LoVo (cell line): ENCODE results near the gene ACOT7.
"Not testable (repeated sequence)": the region's sequence is repeated elsewhere in the genome, so short reads cannot be mapped to it uniquely, and the experiment has no call there.

Source experiments
- DNase-seq: peaks from one replicate; pipeline ENCODE4 v3.0.0-alpha.2; 2016; ENCODE audit warnings: low spot score

The ACOT7 gene, protein sequence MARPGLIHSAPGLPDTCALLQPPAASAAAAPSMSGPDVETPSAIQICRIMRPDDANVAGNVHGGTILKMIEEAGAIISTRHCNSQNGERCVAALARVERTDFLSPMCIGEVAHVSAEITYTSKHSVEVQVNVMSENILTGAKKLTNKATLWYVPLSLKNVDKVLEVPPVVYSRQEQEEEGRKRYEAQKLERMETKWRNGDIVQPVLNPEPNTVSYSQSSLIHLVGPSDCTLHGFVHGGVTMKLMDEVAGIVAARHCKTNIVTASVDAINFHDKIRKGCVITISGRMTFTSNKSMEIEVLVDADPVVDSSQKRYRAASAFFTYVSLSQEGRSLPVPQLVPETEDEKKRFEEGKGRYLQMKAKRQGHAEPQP

DNA sequence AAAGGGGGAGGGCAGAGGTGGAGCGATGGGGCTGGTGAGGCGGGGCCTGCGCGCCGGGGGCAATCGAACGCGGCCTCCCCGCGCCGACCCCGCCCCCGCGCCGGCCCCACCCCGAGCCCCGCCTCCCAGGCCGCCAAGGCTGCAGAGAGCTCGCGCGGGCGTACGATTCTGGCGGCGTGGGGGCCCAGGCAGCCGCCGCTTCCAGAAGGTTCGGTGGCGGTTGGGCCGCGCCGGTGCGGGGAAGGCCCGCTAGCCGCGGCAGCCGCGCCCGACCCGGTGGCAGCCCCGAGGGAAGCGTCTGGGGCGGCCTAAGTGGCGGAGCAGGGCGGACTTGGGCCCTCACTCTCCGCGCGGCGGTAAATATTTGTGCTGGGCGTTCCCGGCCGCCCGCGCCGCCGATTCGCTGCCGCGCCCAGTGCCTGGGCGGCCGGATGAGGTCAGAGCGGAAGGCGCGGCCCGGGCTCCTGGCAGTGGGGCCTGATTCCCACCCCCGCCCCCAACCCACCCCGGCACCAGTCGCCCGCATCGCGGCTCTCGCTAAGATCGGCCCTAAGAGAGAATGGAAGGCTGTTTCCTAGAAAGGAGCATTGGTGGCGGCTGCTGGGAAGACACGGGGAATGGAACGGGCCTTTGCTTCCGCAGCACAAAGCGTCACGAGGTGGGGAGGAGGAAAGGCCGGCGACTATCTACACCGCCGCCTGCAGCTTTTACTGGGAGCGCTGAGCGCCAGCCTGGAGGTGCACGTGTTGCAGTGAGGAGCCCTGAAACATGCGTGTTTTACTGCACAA lies at the start of gene ACOT7:
ACOT7 (minus strand) TSS at position 368 of the 788 bp plus-strand sequence. CDS start 368 bp downstream, outside the sequence.
- peak; percentile 94 for DNase-seq

DNA sequence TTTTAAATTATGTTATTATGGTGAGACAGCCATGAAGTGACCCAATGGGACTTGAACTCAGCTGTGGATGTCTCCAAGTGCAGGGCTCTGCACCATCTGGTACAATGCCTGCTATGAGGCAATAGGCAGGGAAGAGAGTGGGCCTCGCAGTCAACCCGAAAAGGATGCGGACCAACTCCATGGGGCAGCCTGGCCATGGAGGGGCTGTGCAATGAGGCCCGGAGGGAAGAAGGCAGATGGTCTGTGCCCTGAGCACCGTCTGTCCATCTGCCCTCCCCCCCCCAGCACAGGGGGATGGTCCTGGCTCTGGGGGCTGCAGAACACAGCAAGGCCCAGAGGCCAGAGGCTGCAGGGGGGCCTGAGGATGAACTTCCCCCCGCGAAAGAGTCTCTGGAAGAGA lies 48.0 kb upstream of the ACOT7 start:
- DNase-seq = no peak

DNA sequence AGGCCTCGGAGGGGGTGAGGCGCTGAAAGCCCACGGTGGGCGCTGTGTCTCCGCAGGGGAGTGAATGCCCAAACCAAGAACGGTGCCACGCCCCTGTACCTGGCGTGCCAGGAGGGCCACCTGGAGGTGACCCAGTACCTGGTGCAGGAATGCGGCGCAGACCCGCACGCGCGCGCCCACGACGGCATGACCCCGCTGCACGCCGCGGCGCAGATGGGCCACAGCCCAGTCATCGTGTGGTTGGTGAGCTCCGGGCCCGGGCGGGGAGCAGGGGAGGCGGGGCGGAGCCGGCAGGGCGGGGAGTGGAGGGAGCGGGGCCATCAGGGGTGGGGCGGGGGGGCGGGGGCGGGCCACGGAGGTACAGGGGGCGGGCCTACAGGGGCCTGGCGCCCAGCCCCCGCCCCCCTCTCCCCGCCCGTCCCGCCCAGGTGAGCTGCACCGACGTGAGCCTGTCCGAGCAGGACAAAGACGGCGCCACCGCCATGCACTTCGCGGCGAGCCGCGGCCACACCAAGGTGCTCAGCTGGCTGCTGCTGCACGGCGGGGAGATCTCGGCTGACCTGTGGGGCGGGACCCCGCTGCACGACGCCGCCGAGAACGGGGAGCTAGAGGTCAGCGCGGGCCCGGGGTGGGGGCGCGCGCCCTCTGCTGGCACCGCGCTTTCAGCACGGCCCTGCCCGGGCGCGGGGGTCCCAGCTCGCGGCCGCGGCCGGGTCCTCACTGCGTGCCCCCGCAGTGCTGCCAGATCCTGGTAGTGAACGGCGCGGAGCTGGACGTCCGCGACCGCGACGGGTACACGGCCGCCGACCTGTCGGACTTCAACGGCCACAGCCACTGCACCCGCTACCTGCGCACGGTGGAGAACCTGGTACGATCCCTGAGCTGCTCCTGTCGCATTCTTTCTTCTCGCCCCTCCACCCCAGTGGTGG lies 46.9 kb upstream of the ACOT7 start:
- peak; percentile 40 for DNase-seq

DNA sequence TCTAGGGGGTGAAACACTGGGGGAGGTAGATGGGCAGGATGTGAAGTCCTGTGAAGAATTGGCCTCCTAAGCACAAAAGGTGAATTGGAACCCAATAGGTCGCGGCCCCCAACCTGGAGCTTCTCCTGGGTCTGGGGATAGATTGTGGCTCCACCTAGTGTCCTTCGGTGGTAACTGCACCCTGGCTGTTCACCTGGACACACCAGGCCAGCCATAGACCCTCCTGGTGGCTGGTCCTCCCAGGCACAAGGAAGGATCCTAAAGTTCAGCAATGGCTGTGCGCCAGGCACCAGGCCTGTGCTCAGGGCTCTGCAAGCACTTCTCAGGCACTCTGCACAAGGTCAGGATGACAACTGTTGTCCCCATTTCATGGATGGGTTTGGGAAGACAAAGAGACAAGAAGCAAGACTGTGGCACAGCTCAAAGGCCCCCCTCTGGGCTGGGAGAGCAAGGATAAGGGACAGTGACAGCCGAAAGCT lies 44.5 kb upstream of the ACOT7 start:
- DNase-seq = peak; percentile 63

DNA sequence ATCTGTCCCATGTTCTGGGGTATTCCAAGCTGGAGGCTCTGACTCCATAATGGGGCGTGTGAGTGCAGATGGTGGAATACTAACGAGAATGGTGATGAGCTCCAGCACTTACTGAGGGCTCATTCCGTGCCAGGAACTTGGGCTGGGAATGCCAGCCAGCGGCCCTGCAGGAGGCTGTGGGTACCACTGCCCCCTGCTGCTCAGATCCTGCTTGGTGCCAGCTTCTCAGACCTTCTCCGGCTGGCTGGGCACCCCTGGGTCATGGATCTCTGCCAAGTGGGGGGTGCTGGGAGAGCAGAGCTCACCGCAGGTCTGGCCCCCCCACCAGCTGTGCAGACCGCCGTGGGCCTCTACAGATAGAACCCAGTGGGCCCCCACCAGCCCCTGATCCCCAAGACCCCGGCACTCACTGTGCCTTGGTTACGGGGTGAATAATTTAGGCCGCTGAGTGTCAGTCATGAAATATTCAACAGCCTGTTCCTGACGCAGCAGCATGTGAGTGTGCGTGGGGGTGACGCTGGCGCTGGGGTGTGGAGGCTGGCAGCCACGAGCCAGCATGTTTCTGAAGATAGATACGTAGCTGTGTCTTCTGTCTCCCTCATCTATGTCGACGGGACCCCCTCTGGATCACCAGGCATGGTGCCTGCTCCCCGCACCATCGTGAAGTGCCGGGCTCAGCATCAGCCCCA lies 43.6 kb upstream of the ACOT7 start:
- DNase-seq = not testable (repeated sequence)

DNA sequence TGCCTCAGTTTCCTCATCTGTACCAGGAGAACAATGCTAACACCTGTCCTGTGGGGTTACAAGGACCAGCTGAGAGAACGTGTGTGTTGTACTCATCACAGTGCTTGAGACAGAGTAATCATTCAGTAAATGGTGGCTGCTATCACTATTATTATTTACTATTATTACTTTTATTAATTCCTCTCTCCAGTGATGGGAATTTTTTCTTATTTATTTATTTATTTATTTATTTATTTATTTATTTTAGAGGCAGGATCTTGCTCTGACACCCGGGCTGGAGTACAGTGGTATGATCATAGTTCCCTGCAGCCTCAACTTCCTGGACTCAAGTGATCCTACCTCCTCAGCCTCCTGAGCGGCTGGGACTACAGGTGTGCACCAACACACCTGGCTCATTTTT lies 42.7 kb upstream of the ACOT7 start:
- not testable (repeated sequence) for DNase-seq

DNA sequence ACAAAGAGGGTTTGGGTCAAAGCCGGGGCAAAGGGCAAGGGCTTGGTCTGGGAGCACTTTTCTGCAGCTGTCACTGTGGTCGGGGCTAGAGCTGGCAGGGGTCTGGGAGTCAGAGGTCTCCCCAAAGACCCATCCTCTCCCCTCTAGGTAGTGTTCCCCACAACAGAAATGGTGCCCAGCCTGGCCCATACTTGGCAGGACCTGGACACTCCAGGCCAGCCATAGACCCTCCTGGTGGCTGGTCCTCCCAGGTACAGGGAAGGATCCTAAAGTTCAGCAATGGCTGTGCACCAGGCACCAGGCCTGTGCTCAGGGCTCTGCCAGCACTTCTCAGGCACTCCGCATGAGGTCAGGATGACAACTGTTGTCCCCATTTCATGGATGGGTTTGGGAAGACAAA lies 42.0 kb upstream of the ACOT7 start:
- no peak for DNase-seq

DNA sequence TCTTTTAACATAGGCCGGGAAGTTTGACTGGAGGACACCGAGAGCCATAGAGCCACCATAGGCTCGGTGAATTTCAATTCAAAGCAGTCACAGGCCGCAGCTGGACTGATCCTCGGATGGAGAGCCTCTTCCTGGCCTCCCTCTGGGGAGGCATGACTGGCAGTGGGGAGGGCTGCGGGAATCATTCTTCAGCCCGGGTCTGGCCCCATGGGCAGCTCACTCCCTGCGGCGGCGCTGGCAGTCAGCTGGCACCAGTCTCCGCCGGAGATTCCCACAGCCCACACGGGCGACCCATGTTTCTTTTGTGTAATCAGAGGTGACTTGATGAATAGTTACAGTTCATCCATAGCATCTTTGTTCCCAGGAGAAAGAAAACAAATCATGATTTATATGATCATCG lies 41.6 kb upstream of the ACOT7 start:
- DNase-seq = no peak

DNA sequence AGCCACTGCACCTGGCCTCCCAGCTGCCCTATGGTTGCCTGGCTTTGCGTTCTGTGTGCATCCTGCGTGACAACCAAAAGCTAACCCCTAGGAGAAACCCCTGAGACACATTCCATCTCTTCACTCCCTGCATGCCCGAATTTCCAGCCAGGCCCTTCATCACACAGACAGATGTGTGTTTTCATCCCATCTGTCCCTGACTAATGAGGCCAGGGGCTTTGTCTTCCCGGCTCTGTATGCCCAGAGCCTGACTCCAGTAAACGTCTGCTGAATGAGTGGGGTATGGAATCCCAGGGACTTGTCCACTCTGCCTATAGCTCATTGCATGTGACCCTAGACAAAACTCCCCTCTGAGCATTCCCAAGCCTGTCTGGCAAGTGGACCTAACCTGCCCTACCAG lies 40.6 kb upstream of the ACOT7 start:
- DNase-seq = no peak

DNA sequence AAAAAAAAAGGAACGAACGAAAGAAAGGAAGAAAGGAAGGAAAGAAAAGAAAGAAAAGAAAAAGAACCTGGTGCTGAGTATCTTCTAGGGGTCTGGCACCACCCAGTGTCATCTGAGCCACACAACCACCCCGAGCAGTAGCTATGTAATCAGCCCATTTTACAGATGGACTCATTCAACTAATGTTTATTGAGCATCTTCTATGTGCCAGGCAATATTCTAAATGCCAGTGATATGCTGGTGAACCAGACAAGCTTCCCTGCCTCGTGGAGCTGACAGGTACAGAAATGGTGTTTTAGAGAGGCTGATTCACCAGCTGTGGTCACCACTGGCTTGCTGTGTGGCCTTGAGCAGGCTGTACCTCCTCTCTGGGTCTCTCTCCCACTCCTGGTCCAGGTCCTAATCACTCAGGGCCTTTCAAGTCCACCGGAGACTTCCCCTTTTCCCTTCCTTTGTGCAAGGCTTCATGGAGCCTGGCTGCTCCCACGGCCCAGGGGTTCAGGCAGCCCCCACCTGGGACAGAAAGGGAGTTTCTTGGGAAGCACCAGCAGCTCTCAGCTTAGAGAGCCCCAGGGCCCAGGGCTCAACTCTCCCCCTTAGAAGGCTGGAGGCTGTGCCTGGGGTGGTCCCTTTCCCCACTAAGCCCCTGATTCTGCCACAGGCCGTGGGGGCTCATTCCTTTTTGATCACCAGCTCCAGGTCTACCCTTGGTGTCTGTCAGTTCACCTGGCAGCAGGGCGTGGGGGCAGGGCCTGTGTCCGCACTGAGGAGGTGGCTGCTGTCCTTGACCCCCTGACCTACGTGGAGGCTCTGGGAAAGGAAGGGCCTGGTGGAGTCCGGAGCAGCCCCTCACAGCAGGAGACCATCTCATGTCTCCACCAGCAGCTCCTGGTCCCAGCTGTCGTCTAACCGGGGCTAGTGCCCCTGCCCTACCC lies 38.3 kb upstream of the ACOT7 start:
- not testable (repeated sequence) for DNase-seq

DNA sequence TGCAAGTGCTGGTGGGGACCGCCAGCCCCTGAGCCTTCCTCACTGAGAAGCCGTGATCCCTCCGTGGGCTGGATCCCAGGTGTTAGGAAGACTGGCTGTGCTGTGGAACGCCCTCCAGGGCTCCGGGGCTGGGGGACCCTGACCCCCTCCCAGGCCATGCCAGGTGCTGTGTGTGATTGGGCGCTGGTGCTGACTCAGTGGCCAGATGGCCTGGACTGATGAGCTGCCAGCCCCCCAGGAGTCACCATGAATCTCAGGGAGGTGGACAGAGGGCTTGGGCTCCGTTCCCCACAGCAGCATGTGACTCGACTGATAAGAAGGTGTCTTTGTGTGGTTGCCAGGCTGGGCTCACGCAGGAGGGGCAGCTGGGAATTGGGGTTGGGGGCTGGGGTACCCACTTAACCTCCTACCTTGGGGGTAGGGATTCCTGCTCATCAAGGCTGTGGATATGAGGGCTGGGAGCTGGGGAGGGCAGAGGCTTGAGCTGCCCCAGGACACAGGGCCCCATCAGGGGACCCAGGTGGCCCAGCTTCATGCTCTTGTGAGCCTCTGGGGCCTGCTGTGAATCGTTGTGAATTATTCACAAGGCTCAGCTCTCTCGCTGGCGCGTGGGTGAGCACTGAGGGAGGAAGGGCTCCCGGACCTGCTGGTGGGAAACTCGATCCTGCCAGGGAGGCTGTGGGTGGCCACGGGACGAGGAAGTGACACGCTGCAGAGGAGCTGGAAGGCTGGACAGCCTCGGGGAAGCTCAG lies 36.3 kb upstream of the ACOT7 start:
- not testable (repeated sequence) for DNase-seq

DNA sequence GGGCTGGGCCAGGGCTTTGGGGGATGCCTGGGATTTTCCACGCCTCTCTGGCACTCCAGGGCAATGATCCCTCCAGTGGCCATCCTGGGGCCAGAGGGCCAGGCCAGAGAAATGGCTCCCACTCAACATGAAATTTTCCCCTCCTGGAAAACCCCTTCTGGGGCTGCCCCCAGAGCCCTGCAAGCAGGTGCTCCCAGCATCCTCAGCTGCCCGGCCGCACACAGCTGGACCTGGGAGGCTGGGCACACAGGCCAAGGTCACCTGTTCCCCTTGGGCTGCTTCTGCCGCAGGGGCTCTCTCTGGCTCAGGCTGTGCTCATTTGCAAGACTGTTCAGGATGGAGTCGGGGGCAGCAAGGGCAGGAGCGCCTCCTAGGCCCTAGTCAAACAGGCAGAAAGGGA lies 34.9 kb upstream of the ACOT7 start:
- DNase-seq = not testable (repeated sequence)

DNA sequence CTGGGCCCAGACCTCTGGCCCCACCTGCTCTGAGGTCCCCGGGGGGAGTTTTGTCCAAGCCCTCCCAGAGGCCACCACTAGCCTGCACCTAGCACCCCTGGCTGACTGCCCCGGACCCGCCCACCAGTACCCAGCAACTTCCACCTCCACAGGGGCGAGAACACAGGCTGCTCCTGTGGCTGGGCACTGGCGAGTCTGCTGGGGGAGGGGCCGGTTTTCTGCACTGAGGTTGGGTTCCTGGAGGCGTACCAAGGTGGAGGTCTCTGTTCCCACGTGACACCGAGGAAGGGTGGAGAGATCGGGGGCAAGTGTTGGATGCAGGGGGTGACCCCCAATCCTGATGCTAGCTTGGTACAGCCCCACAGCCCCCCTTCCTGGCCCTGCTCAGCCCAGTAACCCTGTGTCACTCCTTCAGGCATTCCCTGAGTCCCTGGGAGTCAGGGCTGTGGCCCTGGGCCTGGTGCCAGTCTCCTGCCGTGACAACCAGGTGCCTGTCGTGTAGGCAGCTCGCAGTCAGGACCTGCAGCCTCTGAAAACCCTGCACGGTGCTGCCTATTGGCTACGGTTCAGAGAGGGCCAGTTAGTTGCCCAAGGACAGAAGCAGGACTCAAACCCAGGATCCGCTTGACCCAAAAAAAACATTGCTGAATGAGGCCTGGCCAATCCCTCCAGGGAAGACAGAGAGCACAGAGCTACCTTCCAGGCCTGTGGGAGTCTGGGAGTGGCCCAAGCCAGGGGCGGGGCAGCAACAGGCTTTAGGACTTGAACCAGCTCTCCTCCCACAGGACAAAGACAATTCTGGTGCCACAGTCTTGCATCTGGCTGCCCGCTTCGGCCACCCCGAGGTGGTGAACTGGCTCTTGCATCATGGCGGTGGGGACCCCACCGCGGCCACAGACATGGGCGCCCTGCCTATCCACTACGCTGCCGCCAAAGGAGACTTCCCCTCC lies 34.1 kb upstream of the ACOT7 start:
- DNase-seq = no peak

DNA sequence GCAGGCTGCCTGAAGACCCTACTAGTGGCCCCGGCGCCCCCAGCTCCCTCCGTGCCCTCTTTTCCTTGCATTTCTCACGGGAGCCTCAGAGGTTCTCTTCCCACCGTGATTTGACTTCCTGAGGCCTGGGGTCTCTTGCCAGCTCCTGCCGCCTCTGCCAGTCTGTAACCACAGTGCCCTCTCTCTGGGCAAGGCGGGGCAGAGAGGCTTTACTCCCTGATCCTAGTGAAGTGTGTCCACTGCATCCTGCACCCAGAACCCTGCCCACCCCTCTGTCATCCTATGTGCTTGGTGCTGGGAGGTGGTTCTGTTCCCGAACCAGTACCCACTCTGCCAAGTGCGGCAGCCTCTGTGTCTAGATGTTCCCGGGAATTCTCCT lies 33.4 kb upstream of the ACOT7 start:
- DNase-seq = no peak

DNA sequence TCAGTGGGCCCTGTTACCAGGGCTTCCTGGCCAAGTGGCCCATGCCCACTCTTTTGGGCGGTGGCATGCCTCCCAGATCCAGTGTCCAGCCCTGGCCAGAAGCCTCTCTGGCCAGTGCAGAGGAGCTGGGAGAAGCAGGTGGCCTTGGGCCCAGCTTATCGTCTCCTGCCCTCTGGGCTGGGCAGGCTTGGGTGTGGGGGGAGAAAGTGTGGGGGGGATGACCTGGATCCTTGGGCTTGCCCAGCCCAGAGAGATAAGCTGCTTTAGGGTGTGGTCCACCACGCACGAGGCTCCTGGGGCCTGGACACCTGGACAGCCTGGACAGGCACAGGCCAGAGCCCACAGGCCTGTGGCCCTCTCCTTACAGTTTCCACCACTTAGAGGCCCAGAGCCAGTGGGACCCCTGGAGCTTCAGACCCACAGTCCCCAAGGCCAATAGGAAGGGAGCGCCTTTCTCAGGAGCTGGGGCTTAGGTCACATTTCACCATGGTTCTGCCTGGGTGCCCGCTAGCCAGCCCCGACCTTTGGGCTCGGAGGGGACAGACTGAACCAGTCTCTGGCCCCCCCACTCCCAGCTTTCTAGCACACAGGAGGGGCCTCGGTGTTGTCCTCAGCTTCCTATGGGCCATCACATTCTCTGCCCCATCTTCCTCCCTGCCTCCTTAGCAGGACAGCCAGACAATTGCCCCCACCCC lies 32.9 kb upstream of the ACOT7 start:
- no peak for DNase-seq

DNA sequence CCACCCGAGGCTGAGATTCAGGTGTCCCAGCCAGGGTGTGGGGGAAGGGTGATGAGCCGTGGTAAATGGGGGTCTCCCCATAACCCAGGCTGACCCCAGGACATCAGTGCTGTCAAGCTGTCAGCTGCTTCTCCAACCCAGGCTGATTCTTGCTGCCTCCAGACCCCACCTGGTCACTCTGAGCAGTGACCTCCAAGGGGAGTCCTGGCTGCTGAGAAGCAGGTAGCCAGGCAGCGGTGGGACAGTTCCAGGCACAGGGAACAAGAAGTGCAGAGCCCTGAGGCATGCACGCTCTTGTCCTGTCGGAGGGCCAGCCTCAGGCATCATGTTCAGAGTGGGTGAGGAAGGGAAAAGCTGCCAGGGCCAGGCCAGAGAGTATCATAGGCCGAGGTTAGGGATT lies 32.1 kb upstream of the ACOT7 start:
- DNase-seq = no peak

DNA sequence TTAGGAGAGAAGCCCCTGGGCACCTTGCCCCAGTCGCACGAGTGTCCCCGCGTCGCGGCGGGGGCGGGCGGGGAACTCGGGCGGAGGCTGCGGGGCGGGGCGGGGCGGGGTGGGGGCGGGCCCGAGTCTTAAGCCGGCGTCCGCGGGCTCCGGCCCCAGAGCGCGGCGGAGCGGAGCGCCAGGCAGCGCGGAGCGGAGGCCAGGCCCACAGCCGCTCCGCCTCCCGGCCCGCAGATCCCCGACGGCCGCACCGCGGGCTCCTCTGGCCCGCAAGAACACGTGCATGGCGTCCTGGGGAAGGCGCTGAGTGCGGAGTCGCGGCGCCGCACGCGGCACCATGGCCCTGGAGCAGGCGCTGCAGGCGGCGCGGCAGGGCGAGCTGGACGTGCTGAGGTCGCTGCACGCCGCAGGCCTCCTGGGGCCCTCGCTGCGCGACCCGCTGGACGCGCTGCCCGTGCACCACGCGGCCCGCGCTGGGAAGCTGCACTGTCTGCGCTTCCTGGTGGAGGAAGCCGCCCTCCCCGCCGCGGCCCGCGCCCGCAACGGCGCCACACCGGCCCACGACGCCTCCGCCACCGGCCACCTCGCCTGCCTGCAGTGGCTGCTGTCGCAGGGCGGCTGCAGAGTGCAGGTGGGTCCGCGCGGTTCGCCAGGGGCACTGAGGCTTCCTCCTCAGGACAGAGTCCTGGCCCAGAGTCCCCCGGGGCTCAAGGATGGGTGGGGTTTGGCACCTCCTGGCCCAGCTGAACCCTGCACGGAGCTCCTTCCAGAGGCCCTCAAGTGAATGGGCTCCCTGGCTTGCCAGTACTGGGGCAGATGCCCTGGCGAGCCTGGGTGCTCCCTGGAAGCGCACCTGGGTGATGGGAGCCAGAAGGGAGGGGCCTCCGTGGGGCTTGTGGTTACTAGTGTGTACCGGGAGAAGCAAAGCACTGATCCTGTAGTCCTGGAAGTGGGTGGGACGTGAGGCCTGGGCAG lies 31.3 kb upstream of the ACOT7 start, which contains the start of gene ESPN:
ESPN (plus strand) TSS at position 158 of the 975 bp plus-strand sequence; CDS start at position 338, 180 bp downstream.
- no peak for DNase-seq
